IPS-18a (cell line): Measurements from ENCODE around the gene LDB1.

Source experiments
- H3K27ac ChIP-seq: one replicate; pipeline ENCODE4 v1.5.1; 2013; ENCODE audit warnings: low read length
- H3K27me3 ChIP-seq: one replicate; pipeline ENCODE4 v1.6.1; 2013; ENCODE audit warnings: mild to moderate bottlenecking, low read length; ENCODE audit not compliant: control insufficient read depth, insufficient read depth
- H3K36me3 ChIP-seq: one replicate; pipeline ENCODE4 v1.6.1; 2013; ENCODE audit warnings: low read depth, low read length; ENCODE audit not compliant: control insufficient read depth
- H3K4me1 ChIP-seq: one replicate; pipeline ENCODE4 v1.6.1; 2013; ENCODE audit warnings: low read depth, low read length; ENCODE audit not compliant: control insufficient read depth
- H3K4me3 ChIP-seq: one replicate; pipeline ENCODE4 v1.5.1; 2013; ENCODE audit warnings: low read length
- H3K9ac ChIP-seq: one replicate; pipeline ENCODE4 v1.6.1; 2013; ENCODE audit warnings: mild to moderate bottlenecking, low read length, moderate library complexity
- H3K9me3 ChIP-seq: one replicate; pipeline ENCODE4 v1.6.1; 2013; ENCODE audit warnings: low read depth, low read length; ENCODE audit not compliant: control insufficient read depth

LDB1 gene

GRCh38 chr10:102133373-102134195 lies 13.4 kb upstream of the LDB1 start:
- Histone ChIP-seq H3K27ac (peak overlapping the region; percentile 47), H3K9me3 (no peaks in the 10 kb centered on the region), H3K4me1 (peaks cover 12% of the 10 kb centered on the region), H3K27me3 (no peaks in the 10 kb centered on the region), H3K9ac (peak overlapping the region; percentile 99), H3K4me3 (peak overlapping the region; percentile 87), H3K36me3 (peaks cover 13% of the 10 kb centered on the region)

DNA sequence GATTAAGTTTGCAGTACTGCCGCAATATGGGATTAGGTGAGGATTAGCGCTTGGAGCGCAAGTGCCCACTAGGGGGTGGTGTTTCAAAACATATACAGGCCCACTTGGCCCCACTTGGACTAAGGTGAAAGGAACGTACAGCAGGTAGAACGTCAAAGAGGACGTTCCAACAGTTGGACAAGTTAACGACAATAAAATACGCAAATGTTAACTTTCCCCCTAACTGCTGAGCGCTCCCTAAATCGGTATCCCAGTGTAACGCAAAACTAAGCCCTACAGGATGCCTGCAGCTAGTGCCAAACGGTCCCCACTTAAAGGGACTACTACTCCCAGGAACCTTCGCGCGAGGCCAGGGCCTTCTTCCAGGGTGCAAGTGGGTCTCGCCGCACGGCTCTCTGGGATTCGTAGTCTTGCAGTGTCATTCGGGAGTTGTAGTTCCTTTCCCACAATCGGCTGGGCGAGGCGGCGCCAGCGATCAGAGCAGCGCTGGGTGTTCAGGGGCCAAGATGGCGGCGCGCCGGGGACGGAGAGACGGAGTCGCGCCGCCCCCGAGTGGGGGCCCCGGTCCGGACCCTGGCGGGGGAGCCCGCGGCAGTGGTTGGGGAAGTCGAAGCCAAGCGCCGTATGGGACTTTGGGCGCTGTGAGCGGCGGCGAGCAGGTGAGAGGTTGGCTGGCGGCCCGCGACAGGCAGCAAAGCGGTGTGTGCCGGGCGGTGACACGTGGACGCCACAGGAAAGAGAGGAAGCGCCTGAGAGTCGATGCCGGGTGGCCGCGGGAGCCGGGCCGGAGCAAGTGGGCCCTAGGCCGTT lies 12.6 kb upstream of the LDB1 start, which contains the start of gene PPRC1:
Gene PPRC1, plus strand, starts transcription at position 478 of the 810 bp plus-strand sequence. Its CDS starts 29 bp downstream, at position 507.
- no peaks in the 10 kb centered on the region for H3K27me3 ChIP-seq
- peak within 1 kb of the TSS; percentile 75 for H3K27ac ChIP-seq
- no peaks in the 10 kb centered on the region for H3K9me3 ChIP-seq
- H3K4me3 ChIP-seq: peak within 1 kb of the TSS; percentile 87
- peaks cover 5% of the 10 kb centered on the region for H3K36me3 ChIP-seq
- H3K9ac ChIP-seq: peak within 1 kb of the TSS; percentile 99
- H3K4me1 ChIP-seq: peaks cover 12% of the 10 kb centered on the region

DNA sequence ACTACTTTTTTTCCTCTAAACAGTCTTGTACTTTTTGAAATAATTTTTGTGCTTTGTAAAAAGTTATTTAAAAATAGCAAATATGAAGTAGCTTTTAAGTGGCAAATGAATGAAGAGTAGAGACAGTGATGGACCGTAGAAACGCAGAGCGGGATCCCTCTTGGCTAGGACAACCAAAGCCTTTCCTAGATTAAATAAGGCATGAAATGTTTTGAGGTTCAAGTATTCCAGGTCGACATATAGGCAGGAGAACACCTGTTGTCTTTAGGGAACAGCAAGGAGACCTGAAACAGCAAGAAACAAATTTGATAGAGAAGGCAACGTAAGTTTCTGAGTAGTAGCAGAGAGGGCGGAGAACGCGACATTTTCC lies 12.0 kb upstream of the LDB1 start:
- Histone ChIP-seq H3K27ac (peak overlapping the region; percentile 75), H3K4me3 (peak overlapping the region; percentile 87), H3K9ac (no peak overlapping the region)

DNA sequence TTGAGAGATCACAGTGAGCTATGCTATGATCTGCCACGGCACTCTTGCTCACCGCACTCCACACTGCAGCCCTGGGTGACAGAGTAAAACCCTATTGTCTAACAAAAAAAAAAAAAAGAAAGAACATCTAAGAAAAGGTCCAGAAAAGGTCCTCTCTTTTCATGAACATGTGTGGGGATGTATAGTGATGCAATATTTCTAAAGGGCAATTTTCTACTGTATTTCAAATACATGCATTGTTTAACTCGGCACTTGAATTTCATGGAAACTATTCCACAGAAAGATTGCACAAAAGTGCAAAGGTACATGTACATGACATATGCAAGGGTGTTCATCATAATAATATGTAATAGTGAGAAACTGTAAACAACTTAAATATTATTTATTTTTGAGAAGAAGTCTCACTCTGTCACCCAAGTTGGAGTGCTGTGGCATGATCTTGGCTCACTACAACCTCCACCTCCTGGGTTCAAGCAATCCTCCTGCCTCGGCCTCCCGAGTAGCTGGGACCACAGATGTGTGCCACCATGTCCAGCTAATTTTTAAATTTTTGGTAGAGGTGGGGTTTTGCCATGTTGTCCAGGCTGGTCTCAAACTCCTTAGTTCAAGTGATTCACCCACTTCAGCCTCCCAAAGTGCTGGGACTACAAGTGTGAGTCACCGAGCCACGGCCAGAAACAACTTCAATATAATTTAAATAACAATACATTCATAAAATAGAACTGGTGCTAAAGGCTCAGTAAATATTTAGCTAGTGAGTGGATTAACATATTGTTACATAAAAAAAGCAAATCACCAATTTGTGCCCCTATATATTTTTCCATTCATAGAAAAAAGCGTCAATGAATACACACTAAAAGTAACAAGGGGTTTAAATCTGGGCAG lies 11.4 kb upstream of the LDB1 start:
- no peak overlapping the region for H3K9ac ChIP-seq
- H3K27ac ChIP-seq: no peak overlapping the region
- H3K36me3 ChIP-seq: no peaks in the 10 kb centered on the region
- peak overlapping the region; percentile 87 for H3K4me3 ChIP-seq
- H3K9me3 ChIP-seq: no peaks in the 10 kb centered on the region
- H3K27me3 ChIP-seq: no peaks in the 10 kb centered on the region
- peaks cover 12% of the 10 kb centered on the region for H3K4me1 ChIP-seq

More for the DNA sequence above, 12.0 kb upstream of the LDB1 start:
- H3K36me3 ChIP-seq: no peaks in the 10 kb centered on the region
- H3K4me1 ChIP-seq: peaks cover 12% of the 10 kb centered on the region
- no peaks in the 10 kb centered on the region for H3K9me3 ChIP-seq
- H3K27me3 ChIP-seq: no peaks in the 10 kb centered on the region

DNA sequence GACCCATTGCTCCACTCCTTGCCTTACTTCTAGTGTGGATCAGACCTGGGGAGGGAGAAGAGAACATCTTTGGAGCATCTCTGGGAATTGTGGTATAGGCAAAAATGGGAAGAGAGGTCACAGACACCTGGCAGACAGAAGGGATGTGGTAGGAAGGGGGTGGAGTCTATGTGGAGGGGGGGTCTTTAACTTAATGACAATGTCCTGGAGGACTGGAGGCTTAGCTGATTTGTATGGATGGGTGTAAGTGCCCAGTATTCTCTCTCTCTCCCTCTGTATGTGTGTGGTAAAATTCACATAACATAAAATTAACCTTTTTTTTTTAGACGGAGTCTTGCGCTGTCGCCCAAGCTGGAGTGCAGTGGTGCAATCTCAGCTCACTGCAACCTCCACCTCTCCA lies 3.1 kb upstream of the LDB1 start:
- no peaks in the 10 kb centered on the region for H3K36me3 ChIP-seq
- no peak overlapping the region for H3K9ac ChIP-seq
- no peaks in the 10 kb centered on the region for H3K9me3 ChIP-seq
- H3K27me3 ChIP-seq: no peaks in the 10 kb centered on the region
- no peak overlapping the region for H3K27ac ChIP-seq
- peaks cover 25% of the 10 kb centered on the region for H3K4me1 ChIP-seq
- H3K4me3 ChIP-seq: no peak overlapping the region

GRCh38 chr10:102122450-102122849 lies 2.3 kb upstream of the LDB1 start:
- no peaks in the 10 kb centered on the region for H3K27me3 ChIP-seq
- no peaks in the 10 kb centered on the region for H3K36me3 ChIP-seq
- H3K4me3 ChIP-seq: peak overlapping the region; percentile 55
- H3K9ac ChIP-seq: no peak overlapping the region
- no peaks in the 10 kb centered on the region for H3K9me3 ChIP-seq
- H3K4me1 ChIP-seq: peaks cover 33% of the 10 kb centered on the region
- H3K27ac ChIP-seq: peak overlapping the region; percentile 59

DNA sequence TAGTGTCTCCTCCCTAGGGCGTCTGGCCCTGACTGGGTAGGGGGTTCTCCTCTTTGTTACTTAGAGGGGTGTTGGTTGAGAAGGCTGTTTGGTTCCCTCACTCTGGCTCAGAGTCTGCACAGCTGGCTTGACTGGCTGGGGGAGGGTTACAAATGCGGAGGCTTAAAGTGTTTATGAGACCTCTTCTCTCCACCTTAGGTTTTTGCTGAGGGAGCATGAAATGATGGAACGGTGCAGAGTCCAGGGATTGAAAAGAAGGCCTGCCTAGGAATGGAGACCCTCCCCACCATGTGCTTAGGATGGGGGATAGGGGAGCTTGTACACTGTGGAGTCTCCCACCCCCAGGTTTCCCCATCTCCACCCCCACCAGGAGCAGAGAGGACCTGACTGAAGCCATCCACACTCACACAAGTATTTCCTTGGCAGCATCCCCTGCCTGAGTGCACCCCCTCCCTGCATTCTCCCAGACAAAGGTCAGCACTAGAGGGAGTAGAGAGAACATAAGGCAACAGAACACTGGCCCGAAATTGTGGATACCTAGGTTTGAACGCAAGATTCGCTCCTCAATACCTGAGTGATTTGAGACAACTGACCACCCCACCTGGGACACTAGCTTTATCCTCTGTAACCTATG lies 1.7 kb upstream of the LDB1 start:
- peaks cover 39% of the 10 kb centered on the region for H3K4me1 ChIP-seq
- no peaks in the 10 kb centered on the region for H3K9me3 ChIP-seq
- H3K36me3 ChIP-seq: no peaks in the 10 kb centered on the region
- H3K9ac ChIP-seq: peak overlapping the region; percentile 79
- H3K27ac ChIP-seq: peak overlapping the region; percentile 59
- peak overlapping the region; percentile 55 for H3K4me3 ChIP-seq
- H3K27me3 ChIP-seq: no peaks in the 10 kb centered on the region

GRCh38 chr10:102120991-102121738 lies 997 bp upstream of the LDB1 start:
- peak overlapping the region; percentile 79 for H3K9ac ChIP-seq
- H3K9me3 ChIP-seq: no peaks in the 10 kb centered on the region
- peaks cover 45% of the 10 kb centered on the region for H3K4me1 ChIP-seq
- peak overlapping the region; percentile 81 for H3K27ac ChIP-seq
- no peaks in the 10 kb centered on the region for H3K27me3 ChIP-seq
- no peaks in the 10 kb centered on the region for H3K36me3 ChIP-seq
- peak overlapping the region; percentile 55 for H3K4me3 ChIP-seq

- no peak overlapping the region for H3K27ac ChIP-seq
- H3K27me3 ChIP-seq: no peaks in the 10 kb centered on the region
- peak overlapping the region; percentile 79 for H3K9ac ChIP-seq
- no peaks in the 10 kb centered on the region for H3K36me3 ChIP-seq
- H3K4me1 ChIP-seq: peaks cover 55% of the 10 kb centered on the region
- H3K9me3 ChIP-seq: no peaks in the 10 kb centered on the region
- H3K4me3 ChIP-seq: peak overlapping the region; percentile 55
Measured at GRCh38 chr10:102119417-102120141, 589 bp downstream of the LDB1 start.

- Histone ChIP-seq H3K27ac (no peak overlapping the region), H3K4me3 (peak overlapping the region; percentile 55), H3K36me3 (no peaks in the 10 kb centered on the region), H3K27me3 (no peaks in the 10 kb centered on the region), H3K4me1 (peaks cover 55% of the 10 kb centered on the region), H3K9me3 (no peaks in the 10 kb centered on the region), H3K9ac (no peak overlapping the region)
Measured at GRCh38 chr10:102118867-102119266, 1.3 kb downstream of the LDB1 start.
